GM19324 (cell line): ENCODE results near the gene EEFSEC.

Source experiments
- ATAC-seq: cut with Tn5 transposase; IDR thresholded peaks from one replicate; pipeline ENCODE4 v1.9.1; 2021; ENCODE audit warnings: mild to moderate bottlenecking, moderate library complexity; ENCODE audit not compliant: unreplicated experiment, low FRiP score

EEFSEC gene

DNA sequence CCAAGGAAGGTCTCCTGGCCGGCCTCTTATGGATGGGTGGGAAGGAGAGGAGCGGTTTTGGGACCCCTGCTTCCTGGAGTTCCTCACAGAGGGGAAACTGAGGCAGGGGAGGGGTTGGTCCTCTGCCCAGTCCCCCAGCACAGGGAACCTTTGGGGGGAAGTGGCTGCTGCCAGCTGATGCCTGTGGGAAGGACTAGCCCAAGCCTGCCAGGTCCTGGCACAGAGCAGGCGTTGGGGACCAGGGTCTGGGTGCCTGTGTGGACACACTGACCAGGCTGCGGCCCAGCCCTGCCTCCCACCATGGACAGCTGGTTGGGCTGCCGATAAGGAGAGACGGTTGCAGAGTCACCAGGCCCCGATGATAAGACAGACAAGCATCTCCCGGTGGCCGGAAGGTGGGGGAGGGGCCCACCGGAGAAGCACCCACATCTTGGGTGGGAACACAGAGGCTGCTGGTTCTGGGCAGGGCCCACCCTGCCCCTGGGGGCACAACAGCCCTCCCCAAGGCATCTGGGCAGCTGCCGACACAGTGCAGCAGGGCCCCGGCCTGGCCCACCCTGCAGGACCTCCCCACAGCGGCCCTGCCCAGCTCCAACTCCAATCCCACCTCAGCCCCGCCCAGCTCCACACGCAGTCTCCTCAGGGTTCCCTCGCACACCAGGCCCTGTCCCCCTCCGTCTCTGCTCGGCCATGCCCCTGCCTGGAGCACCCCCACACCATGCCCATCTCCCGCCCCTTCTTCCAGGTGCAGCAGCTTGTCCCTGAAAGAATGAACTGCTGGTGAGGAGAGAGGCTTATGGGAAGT, 262.7 kb downstream of the EEFSEC start:
- ATAC-seq: no peak

GRCh38 chr3:128416578-128417211, 263.4 kb downstream of the EEFSEC start:
- no peak for ATAC-seq

GRCh38 chr3:128418900-128419299, 265.6 kb downstream of the EEFSEC start:
- ATAC-seq: no peak

- no peak for ATAC-seq
Observed at GRCh38 chr3:128419311-128419710, 266.0 kb downstream of the EEFSEC start.

GRCh38 chr3:128420289-128420688, 267.0 kb downstream of the EEFSEC start:
- ATAC-seq: no peak

DNA sequence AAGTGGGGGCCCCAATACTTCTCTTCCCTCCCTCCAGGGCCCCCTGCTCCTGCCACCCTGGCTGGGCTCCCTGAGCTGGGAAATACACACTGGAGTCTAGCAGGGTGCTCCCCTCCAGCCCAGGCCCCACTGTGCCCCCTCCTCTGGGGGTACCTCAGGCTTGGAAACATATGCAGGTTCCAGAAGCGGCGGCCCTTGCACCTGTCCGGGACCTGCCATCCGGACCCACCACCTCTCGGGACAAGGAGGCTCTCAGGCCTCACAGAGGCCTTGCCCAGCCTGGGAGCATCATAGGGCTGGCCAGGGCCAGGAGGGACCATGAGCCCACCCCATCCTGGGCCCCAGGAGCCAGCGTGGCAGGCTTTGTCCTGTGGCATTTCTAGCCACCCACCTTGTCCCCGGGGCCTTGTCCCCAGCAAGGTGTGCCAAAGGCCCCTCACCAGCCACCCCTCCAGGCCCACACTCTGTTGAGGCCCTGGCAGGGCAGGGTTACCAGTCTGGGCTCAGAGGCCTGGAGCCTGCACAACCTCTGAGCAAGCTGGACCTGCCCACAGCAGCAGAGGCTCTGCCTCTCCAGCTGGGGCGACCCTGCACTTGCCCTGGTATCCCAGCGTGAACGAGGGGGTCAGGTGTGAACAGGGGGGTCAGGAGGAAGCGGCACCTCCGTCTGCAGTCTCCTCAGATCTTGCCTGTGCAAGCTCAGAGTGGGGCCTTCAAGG, 267.6 kb downstream of the EEFSEC start:
- no peak for ATAC-seq

GRCh38 chr3:128421439-128421836, 268.2 kb downstream of the EEFSEC start:
- ATAC-seq: no peak

DNA sequence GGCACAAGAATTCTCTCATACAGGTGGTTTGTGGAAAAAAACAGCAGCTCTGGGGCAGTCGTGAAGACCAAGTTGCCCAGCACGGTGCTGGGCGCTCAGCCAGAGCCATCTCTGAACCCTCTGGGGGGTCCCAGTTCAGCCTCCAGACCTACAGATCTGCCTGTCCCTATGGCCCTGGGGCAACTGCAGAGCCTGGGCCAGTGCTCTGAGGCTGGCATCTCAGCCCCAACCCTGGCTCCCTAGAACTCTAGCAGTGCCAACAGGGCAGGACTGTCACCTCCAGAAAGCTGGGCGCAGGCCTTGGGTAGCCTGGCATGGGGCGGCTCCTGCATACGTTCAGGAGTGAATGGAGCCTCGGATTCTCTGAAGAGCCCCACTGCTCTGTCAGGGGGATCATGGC, 268.7 kb downstream of the EEFSEC start:
- ATAC-seq: no peak

GRCh38 chr3:128422762-128423524, 269.7 kb downstream of the EEFSEC start:
- no peak for ATAC-seq

DNA sequence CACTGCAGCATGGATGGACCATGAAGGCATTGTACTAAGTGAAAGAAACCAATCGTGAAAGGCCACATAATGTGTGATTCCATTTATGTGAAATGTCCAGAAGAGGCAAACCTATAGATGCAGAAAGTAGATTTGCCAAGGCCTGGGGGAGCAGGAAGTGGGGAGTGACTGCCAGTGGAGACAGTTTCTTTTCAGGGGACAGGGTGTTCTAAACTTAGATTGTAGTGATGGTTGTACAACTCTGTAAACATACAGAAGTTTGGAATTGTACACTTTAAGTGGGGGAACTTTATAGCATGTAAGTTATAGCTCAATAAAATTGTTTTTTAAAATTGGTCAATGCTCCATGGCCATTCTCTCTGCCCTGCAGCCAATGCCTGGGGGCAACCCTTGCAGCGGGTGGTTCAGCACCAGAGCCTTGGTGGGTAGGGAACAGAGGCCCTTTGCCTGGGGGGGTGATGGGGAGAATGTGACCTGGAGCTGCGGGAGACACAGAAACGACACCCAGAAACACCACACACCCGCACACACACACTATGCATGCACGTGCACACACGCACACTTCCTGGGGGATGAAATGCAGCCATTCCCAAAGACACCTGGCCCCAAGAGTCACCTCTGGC, 270.4 kb downstream of the EEFSEC start:
- no peak for ATAC-seq

DNA sequence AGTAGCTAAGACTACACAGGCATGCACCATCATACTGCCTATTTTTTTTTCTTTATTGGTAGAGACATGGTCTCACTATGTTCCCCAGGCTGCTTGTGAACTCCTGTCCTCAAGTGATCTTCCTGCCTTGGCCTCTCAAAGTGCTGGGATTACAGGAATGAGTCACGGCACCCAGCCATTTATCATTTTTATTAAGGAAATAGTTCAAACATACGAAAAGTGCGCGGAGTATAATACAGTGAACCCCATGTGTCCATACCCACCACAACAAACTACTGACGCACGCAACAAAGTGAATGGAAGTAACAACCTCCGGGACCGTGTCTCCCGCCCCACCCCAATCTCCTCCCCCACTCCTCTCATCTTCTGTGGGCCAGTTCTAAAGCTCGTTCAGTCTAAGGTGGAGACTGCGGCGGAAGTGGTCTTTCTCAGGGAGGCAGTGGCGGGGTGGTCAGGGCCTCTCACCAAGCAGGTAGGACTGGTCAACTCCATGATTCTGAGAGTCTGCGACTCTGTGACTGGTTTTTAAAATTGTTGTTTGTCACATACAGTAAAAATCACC, 271.3 kb downstream of the EEFSEC start:
- ATAC-seq: no peak

- no peak for ATAC-seq
Observed at GRCh38 chr3:128425142-128425845, 272.0 kb downstream of the EEFSEC start.

DNA sequence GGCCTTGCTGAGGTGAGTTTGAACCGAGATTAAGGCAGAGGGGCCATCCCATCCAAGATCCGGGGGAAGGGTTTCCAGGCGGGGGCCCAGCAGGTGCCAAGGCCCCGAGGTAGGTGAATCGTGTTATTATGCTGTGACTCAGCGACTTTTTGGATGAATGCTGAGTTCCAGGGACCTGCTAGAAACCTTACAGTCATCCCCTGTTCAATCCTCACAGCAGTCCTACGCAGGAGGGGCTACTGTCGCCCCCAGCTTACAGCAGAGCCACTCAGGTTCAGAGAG, 272.5 kb downstream of the EEFSEC start:
- no peak for ATAC-seq

- ATAC-seq: no peak
Observed at GRCh38 chr3:128426128-128426921, 273.0 kb downstream of the EEFSEC start.

DNA sequence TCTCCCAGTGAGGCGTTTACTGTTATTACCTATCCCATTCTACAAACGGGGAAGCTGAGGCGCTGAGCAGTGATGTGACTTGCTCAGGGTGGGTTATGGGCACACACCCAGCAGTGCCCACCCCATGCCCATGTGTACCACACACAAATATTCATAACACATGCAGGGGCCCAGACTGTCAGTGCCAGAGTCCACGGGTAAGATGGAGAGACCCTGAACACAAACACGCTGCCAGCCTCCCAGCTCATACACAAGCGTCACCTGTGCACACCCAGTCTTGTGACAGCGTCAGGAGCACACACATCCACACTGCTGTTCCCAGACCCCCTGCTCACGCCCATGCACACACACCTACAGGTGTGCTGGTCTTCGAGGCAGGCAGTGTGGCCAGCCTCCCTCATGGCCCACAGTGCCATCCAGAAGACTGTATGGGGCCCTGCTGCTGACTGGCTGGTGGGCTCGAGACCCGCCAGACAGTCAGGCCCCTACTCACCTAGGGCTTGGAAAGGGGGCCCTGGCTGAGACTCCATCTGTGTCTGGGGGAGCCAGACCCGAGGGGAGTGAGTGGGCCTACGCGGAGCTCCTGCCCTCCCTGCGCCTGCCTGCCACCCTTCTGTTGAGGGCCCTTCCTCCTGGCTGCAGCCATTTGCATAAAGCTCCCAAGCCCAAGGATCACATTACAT, 274.0 kb downstream of the EEFSEC start:
- ATAC-seq: no peak

DNA sequence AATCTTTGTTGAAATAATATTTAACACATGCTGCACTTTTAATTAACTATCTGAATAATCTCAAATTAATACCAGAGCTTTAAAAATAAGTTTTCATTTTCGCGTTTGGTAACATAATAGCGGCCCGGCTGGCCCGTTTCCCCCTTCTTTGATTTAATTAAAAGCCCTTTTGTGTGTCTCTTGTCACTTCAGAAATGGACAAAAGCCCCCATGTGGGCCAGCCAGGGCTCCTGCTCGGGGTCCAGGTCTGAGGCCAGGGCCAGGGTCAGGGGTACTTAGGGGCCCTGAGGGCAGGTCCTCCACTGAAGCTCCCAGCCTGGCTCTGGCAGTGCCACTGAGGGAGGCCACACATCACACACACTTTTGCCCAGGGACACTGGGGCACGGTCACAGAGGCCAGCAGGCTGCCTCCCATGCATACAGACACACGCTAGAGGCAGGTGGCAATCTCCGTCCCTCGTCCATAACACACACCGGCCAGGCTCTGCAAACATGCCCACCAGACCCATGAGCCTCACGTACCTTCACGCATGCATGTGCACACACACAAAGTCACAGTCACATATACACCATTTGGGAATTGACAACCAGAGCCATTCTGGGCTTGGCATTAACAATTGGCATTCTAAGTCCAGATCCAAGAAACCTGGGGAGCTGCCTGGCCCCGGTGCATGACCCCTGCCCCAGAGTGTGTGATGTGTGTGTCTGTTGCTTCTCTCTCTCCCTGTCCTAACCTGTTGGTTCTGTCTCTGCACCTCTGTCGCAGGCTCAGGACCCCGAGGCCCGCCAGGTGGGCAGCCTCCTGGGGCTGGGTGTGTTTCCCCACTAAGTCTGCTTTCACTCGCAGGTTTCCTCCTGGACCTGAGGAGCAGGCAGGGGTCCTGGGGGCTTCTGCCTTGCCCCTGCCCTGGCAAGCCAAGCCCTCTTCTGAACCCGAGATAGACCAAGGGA, 274.9 kb downstream of the EEFSEC start:
- no peak for ATAC-seq

DNA sequence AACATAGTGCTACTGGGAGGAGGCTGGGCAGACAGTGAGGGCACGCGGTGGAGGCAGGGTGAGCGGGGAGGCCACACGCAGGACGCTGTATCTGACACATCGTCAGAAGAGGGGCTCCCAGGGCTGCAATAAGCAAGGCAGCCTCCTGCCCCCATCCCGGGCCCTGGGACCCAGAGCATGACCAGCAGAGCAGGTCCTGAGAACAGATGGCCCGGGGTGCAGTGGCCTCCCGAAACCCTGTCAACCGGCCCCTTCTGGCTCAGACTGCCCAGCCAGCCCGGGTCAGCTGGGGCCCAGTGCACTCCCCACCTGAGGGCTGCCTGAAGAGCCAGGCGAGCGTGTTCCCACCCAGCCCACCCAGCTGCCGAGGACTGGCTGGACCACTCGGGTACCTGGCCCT, 276.0 kb downstream of the EEFSEC start:
- ATAC-seq: no peak
